Inflammatory macrophage (primary cell): ENCODE results near the gene ADCY3.

ENCODE experiments used
- DNase-seq, 2 donors: peaks; one replicate each; pipeline ENCODE4 v3.0.0-alpha.2; 2020 to 2022
- total RNA-seq, 18 experiments: gene quantifications; one replicate each; lab custom pipeline; 2026; ENCODE audit warnings: mixed read lengths in 6 of 18, inconsistent platforms in 2 of 18; lab: John Stamatoyannopoulos, UW

The ADCY3 gene
- 73.1 to 363 (median 221) reads per million in 18 experiments for total RNA-seq

GRCh38 chr2:24920098-24920808 is at the start of gene ADCY3:
TSS of gene ADCY3 (minus strand) at chr2:24920237. CDS start at chr2:24918987, 1,250 bp downstream.
- peak; percentile 18 to 40 for DNase-seq

GRCh38 chr2:24969784-24970183 is 49.7 kb upstream of the ADCY3 start:
- no peak for DNase-seq

GRCh38 chr2:24961903-24962302 is 41.9 kb upstream of the ADCY3 start:
- no peak for DNase-seq

GRCh38 chr2:24959761-24960160 is 39.7 kb upstream of the ADCY3 start:
- DNase-seq: no peak

- DNase-seq: no peak
These were observed 38.4 kb upstream of the ADCY3 start for GRCh38 chr2:24958411-24958935.

- no peak for DNase-seq
These were observed 37.9 kb upstream of the ADCY3 start for GRCh38 chr2:24957976-24958375.

- no peak for DNase-seq
These were observed 37.2 kb upstream of the ADCY3 start for GRCh38 chr2:24957221-24957620.

GRCh38 chr2:24955921-24956320 is 35.9 kb upstream of the ADCY3 start:
- no peak for DNase-seq

- DNase-seq: no peak
These were observed 35.2 kb upstream of the ADCY3 start for GRCh38 chr2:24955232-24955631.

- no peak for DNase-seq
These were observed 30.1 kb upstream of the ADCY3 start for GRCh38 chr2:24950102-24950501.

GRCh38 chr2:24948506-24948905 is 28.5 kb upstream of the ADCY3 start:
- DNase-seq: no peak

GRCh38 chr2:24947561-24948157 is 27.6 kb upstream of the ADCY3 start:
- DNase-seq: no peak

GRCh38 chr2:24945907-24946306 is 25.9 kb upstream of the ADCY3 start:
- DNase-seq: no peak

- no peak for DNase-seq
These were observed 23.5 kb upstream of the ADCY3 start for GRCh38 chr2:24943427-24944053.

GRCh38 chr2:24939353-24939752 is 19.3 kb upstream of the ADCY3 start:
- DNase-seq: no peak

- DNase-seq: no peak
These were observed 17.2 kb upstream of the ADCY3 start for GRCh38 chr2:24937236-24937635.

GRCh38 chr2:24935145-24935544 is 15.1 kb upstream of the ADCY3 start:
- DNase-seq: no peak

GRCh38 chr2:24932715-24933114 is 12.7 kb upstream of the ADCY3 start:
- no peak for DNase-seq

GRCh38 chr2:24930768-24931167 is 10.7 kb upstream of the ADCY3 start:
- peak in 1 of 2 donors; percentile 26 for DNase-seq

- DNase-seq: no peak
These were observed 9.2 kb upstream of the ADCY3 start for GRCh38 chr2:24929230-24929629.

GRCh38 chr2:24928036-24928435 is 8.0 kb upstream of the ADCY3 start:
- no peak for DNase-seq

- peak; percentile 40 to 49 for DNase-seq
These were observed 6.7 kb upstream of the ADCY3 start for GRCh38 chr2:24926602-24927252.

GRCh38 chr2:24926220-24926601 is 6.2 kb upstream of the ADCY3 start:
- DNase-seq: no peak
